H1 (cell line): Measurements from ENCODE around the gene ITGB1BP1. TPM values are rescaled to one million over a fixed set of nuclear protein-coding genes. Genes with fewer than 3 reads are reported as not detected.
A peak's percentile ranks its signal among the peaks of the same experiment; 100 is the strongest.

Experiments used
- CTCF ChIA-PET: fragments of 300-600 bp; sonication (Branson Sonifier 250); formaldehyde crosslinking; loops from one replicate; lab custom pipeline; 2021; ENCODE audit not compliant: partially characterized antibody; lab: Charles Lee
- POLR2A ChIA-PET: fragments of 300-600 bp; sonication (Branson Sonifier 250); formaldehyde crosslinking; loops from one replicate; lab custom pipeline; 2021; ENCODE audit warnings: inconsistent platforms; ENCODE audit not compliant: partially characterized antibody; lab: Charles Lee
- DNase-seq, 2 experiments: peaks; one replicate each; pipeline versions ENCODE4 v3.0.0 to v3.0.0-alpha.2; 2010 to 2022; ENCODE audit warnings: low spot score in 2 of 2, low read depth in 1 of 2, mixed read lengths in 1 of 2
- FAIRE-seq: peaks from 2 replicates; lab custom pipeline; 2011; peaks lifted over from hg19 to GRCh38; lab: Jason Lieb, UNC
- H2AFZ ChIP-seq: 2 replicates; pipeline ENCODE4 v1.8.1; 2012; ENCODE audit warnings: low read length, inconsistent platforms
- H2AK5ac ChIP-seq: 2 replicates; pipeline ENCODE4 v1.6.1; 2013; ENCODE audit warnings: low read depth, low read length
- H2BK120ac ChIP-seq: replicated peaks from 2 replicates; pipeline ENCODE3; 2013; ENCODE audit warnings: low read depth, low read length, inconsistent platforms
- H2BK12ac ChIP-seq: 2 replicates; pipeline ENCODE4 v1.6.1; 2013; ENCODE audit warnings: low read depth, low read length
- H2BK15ac ChIP-seq: 2 replicates; pipeline ENCODE4 v1.6.1; 2013; ENCODE audit warnings: low read length
- H2BK20ac ChIP-seq: 2 replicates; pipeline ENCODE4 v1.6.1; 2013; ENCODE audit warnings: low read length
- H2BK5ac ChIP-seq: 2 replicates; pipeline ENCODE4 v1.6.1; 2013; ENCODE audit warnings: low read depth, low read length
- H3K14ac ChIP-seq: 2 replicates; pipeline ENCODE4 v1.6.1; 2013; ENCODE audit warnings: inconsistent platforms; ENCODE audit not compliant: insufficient read length
- H3K18ac ChIP-seq: 2 replicates; pipeline ENCODE4 v1.6.1; 2013; ENCODE audit warnings: low read length; ENCODE audit errors: extremely low read depth
- H3K23ac ChIP-seq: 2 replicates; pipeline ENCODE4 v1.6.1; 2013; ENCODE audit warnings: inconsistent platforms; ENCODE audit not compliant: insufficient read length
- H3K23me2 ChIP-seq: 2 replicates; pipeline ENCODE4 v1.6.1; 2013; ENCODE audit warnings: low read depth, low read length
- H3K27ac ChIP-seq: 2 replicates; pipeline ENCODE4 v1.6.1; 2011; ENCODE audit warnings: low read depth, low read length, inconsistent platforms
- H3K27me3 ChIP-seq, 4 experiments: replicated peaks in 1 of 4; 1 replicate in 1 of 4; 2 replicates in 3 of 4; pipeline versions ENCODE4 v1.6.1 to v1.8.1; 2011 to 2013; ENCODE audit warnings: low read length in 3 of 4, mild to moderate bottlenecking in 3 of 4, inconsistent platforms in 2 of 4, mixed read lengths in 2 of 4, moderate library complexity in 1 of 4; ENCODE audit not compliant: control insufficient read depth in 3 of 4, insufficient read depth in 3 of 4; ENCODE audit errors: extremely low read depth in 1 of 4
- H3K36me3 ChIP-seq, 4 experiments: 2 replicates each; pipeline versions ENCODE4 v1.6.1 to v1.8.1; 2011 to 2013; ENCODE audit warnings: mild to moderate bottlenecking in 4 of 4, low read length in 3 of 4, moderate library complexity in 2 of 4, control low read depth in 1 of 4, inconsistent platforms in 1 of 4; ENCODE audit not compliant: insufficient read depth in 4 of 4, control insufficient read depth in 2 of 4
- H3K4ac ChIP-seq: replicated peaks from 2 replicates; pipeline ENCODE3; 2013; ENCODE audit warnings: low read length, low read depth, mixed read lengths, inconsistent platforms; ENCODE audit not compliant: insufficient read length
- H3K4me1 ChIP-seq, 4 experiments: replicated peaks in 1 of 4; 1 replicate in 1 of 4; 2 replicates in 3 of 4; pipeline versions ENCODE4 v1.6.1 to v1.8.1; 2011 to 2013; ENCODE audit warnings: low read length in 3 of 4, inconsistent platforms in 2 of 4, mixed read lengths in 1 of 4; ENCODE audit not compliant: insufficient read depth in 4 of 4, control insufficient read depth in 3 of 4
- H3K4me2 ChIP-seq, 2 experiments: 2 replicates each; pipeline versions ENCODE4 v1.6.1 to v1.8.1; 2011 to 2013; ENCODE audit warnings: low read depth in 2 of 2, low read length in 2 of 2, control low read depth in 1 of 2, inconsistent platforms in 1 of 2, mild to moderate bottlenecking in 1 of 2; ENCODE audit not compliant: insufficient read depth in 1 of 2
- H3K4me3 ChIP-seq, 4 experiments: fragments of 200-600, 300-600 bp in 1 of 4; sonication (generic), shearing (Covaris generic), sonication (Bioruptor Twin) in 1 of 4; 2 replicates each; pipeline versions ENCODE4 v1.5.1 to v1.8.1; 2011 to 2016; ENCODE audit warnings: low read length in 4 of 4, low read depth in 3 of 4, control low read depth in 2 of 4, inconsistent platforms in 2 of 4, mild to moderate bottlenecking in 2 of 4, mixed read lengths in 1 of 4, moderate library complexity in 1 of 4; ENCODE audit not compliant: insufficient read depth in 2 of 4; ENCODE audit errors: extremely low read depth in 1 of 4
- H3K56ac ChIP-seq: replicated peaks from 2 replicates; pipeline ENCODE3; 2013; ENCODE audit warnings: low read depth, mild to moderate bottlenecking, mixed read lengths, low read length, inconsistent platforms; ENCODE audit not compliant: insufficient read length
- H3K79me1 ChIP-seq: 2 replicates; pipeline ENCODE4 v1.6.1; 2013; ENCODE audit warnings: low read depth, low read length, control low read depth
- H3K79me2 ChIP-seq, 2 experiments: 2 replicates each; pipeline versions ENCODE4 v1.6.1 to v1.8.1; 2012 to 2013; ENCODE audit warnings: low read length in 2 of 2, mild to moderate bottlenecking in 2 of 2, inconsistent platforms in 1 of 2; ENCODE audit not compliant: insufficient read depth in 2 of 2, control insufficient read depth in 1 of 2
- H3K9ac ChIP-seq, 4 experiments: replicated peaks in 1 of 4; 1 replicate in 1 of 4; 2 replicates in 3 of 4; pipeline versions ENCODE4 v1.6.1 to v1.8.1; 2011 to 2013; ENCODE audit warnings: low read depth in 3 of 4, low read length in 3 of 4, control low read depth in 2 of 4, mild to moderate bottlenecking in 2 of 4, moderate library complexity in 2 of 4, inconsistent platforms in 1 of 4; ENCODE audit errors: extremely low read depth in 1 of 4
- H3K9me3 ChIP-seq, 2 experiments: 2 replicates each; pipeline versions ENCODE4 v1.6.1 to v1.8.1; 2012 to 2013; ENCODE audit warnings: mild to moderate bottlenecking in 2 of 2, moderate library complexity in 2 of 2, control low read depth in 1 of 2, inconsistent platforms in 1 of 2, low read depth in 1 of 2, low read length in 1 of 2, mixed read lengths in 1 of 2; ENCODE audit not compliant: insufficient read depth in 2 of 2
- H4K20me1 ChIP-seq, 2 experiments: replicated peaks in 1 of 2; 2 replicates each; pipeline versions ENCODE3 to v1.8.1; 2011 to 2013; ENCODE audit warnings: inconsistent platforms in 2 of 2, low read length in 2 of 2, mild to moderate bottlenecking in 1 of 2; ENCODE audit not compliant: insufficient read depth in 2 of 2, control insufficient read depth in 1 of 2
- H4K5ac ChIP-seq: 2 replicates; pipeline ENCODE4 v1.6.1; 2013; ENCODE audit warnings: low read length, low read depth, mixed read lengths, inconsistent platforms; ENCODE audit not compliant: insufficient read length
- H4K8ac ChIP-seq: 2 replicates; pipeline ENCODE4 v1.8.0; 2013; ENCODE audit warnings: mild to moderate bottlenecking, moderate library complexity, low read length, inconsistent platforms; ENCODE audit not compliant: insufficient read depth; ENCODE audit errors: extremely low read depth
- H4K91ac ChIP-seq: replicated peaks from 2 replicates; pipeline ENCODE3; 2013; ENCODE audit warnings: low read length, mixed read lengths, inconsistent platforms; ENCODE audit not compliant: insufficient read length
- CBX8 ChIP-seq: fragments of 300-800, 300-1000 bp; sonication (generic); IDR thresholded peaks from 2 replicates; pipeline ENCODE4 v1.7.1; 2016; ENCODE audit warnings: low read depth, low read length, borderline replicate concordance
- GTF2F1 ChIP-seq: IDR thresholded peaks from 2 replicates; pipeline ENCODE4 v1.6.1; 2012; ENCODE audit warnings: low read depth, low read length, improper control_type of control experiment, borderline replicate concordance
- NRF1 ChIP-seq: IDR thresholded peaks from 2 replicates; pipeline ENCODE4 v1.6.1; 2011; ENCODE audit warnings: mild to moderate bottlenecking, low read depth, low read length, improper control_type of control experiment
- RNF2 ChIP-seq: fragments of 200-900, 300-1000 bp; sonication (generic); IDR thresholded peaks from 2 replicates; pipeline ENCODE4 v1.7.1; 2016; ENCODE audit warnings: borderline replicate concordance, low read depth, mild to moderate bottlenecking, antibody characterized with exemption, low read length; ENCODE audit not compliant: poor library complexity, severe bottlenecking; ENCODE audit errors: missing control alignments
- TBP ChIP-seq: IDR thresholded peaks from 2 replicates; pipeline ENCODE4 v1.6.1; 2011; ENCODE audit warnings: low read depth, low read length, improper control_type of control experiment
- YY1 ChIP-seq: IDR thresholded peaks from 2 replicates; pipeline ENCODE4 v1.6.1; 2011; ENCODE audit warnings: low read depth, mild to moderate bottlenecking, low read length
- WGBS, 2 experiments: shearing (Covaris generic) in 1 of 2; methylation state at CpG; one replicate each; pipeline versions ENCODE4 v1.1.6 to v1.1.7; 2013 to 2015; ENCODE audit warnings: low lambda C conversion rate in 2 of 2, mixed read lengths in 2 of 2, inconsistent platforms in 1 of 2, low coverage in 1 of 2, missing lambda C conversion rate in 1 of 2; ENCODE audit not compliant: insufficient replicate concordance in 2 of 2, insufficient coverage in 1 of 2, insufficient read length in 1 of 2; ENCODE audit errors: extremely low coverage in 1 of 2, missing lambda C conversion rate in 1 of 2; 5-methylcytosine and 5-hydroxymethylcytosine counted together
- long read RNA-seq, 2 experiments: library from RNA in 1 of 2; library from capped mRNA in 1 of 2; stranded (forward); transcript quantifications; one replicate each; pipeline ENCODE4 v2.0.0, GENCODE V29; 2021; ENCODE audit warnings: inconsistent platforms in 1 of 2
- polyA minus RNA-seq, 3 experiments: library from RNA; depleted of rRNA, polyadenylated mRNA; stranded (reverse); fragments of >200 nt; gene quantifications; 1 replicate in 2 of 3; 2 replicates in 1 of 3; pipeline ENCODE4 v1.2.3, GENCODE V29; 2011
- polyA plus RNA-seq, 7 experiments: library from polyadenylated mRNA; depleted of rRNA in 3 of 7; stranded (reverse) in 5 of 7; unstranded in 2 of 7; fragments of >200 nt in 5 of 7; fragments of 200-250 nt in 2 of 7; gene quantifications; 1 replicate in 5 of 7; 2 replicates in 1 of 7; 4 replicates in 1 of 7; pipeline versions ENCODE4 v1.2.1 to v1.2.3, GENCODE V29; 2011 to 2013; ENCODE audit warnings: missing spikeins in 2 of 7, mixed read lengths in 2 of 7
- total RNA-seq: library from RNA; stranded (reverse); fragmentation: NEBNext Ultra II Directional; extraction: Animal tissue kit (Norgen Biotek cat#: 25700); gene quantifications from 2 replicates; pipeline ENCODE4 v1.2.1, GENCODE V29; 2021

The ITGB1BP1 gene
- total RNA-seq (45.4 and 50.1 TPM in 2 replicates), polyA plus RNA-seq (2011; rRNA removed) (8.9 and 16.1 TPM in 2 replicates), polyA minus RNA-seq (2011; rRNA and poly(A)+ RNA removed) (7.3 and 9.3 TPM in 2 replicates)
- polyA plus RNA-seq (2011; cell fraction: cytosol; rRNA removed) = 18.5 TPM
- 8.6 TPM for polyA plus RNA-seq (2011; cell fraction: nucleus; rRNA removed)
- 30.5 to 43.9 TPM (median 32.6 TPM) in 4 replicates for polyA plus RNA-seq (2012, experiment 1 of 2)
- polyA plus RNA-seq (2012, experiment 2 of 2) = 11.6 TPM
- polyA plus RNA-seq (2013, experiment 1 of 2) = 34.6 TPM
- 34.6 TPM for polyA plus RNA-seq (2013, experiment 2 of 2)
- 8.7 TPM for polyA minus RNA-seq (2011; cell fraction: cytosol; rRNA and poly(A)+ RNA removed)
- 9.3 TPM for polyA minus RNA-seq (2011; cell fraction: nucleus; rRNA and poly(A)+ RNA removed)
- long read RNA-seq, experiment 1, transcript ITGB1BP1-202 (7 exons, 1,963 nt) = minor isoform, 6 of 28 reads
- long read RNA-seq, experiment 1, transcript ITGB1BP1-201 (6 exons, 1,772 nt) = major isoform, 7 of 28 reads
- long read RNA-seq, experiment 1, partial matches to known transcripts = 3 of 28 reads
- long read RNA-seq, experiment 1, other reads (novel, unspliced or antisense) = 8 of 28 reads
- long read RNA-seq, experiment 2, transcript ITGB1BP1-202 (7 exons, 1,963 nt) = major isoform, 18 of 35 reads
- long read RNA-seq, experiment 2, partial matches to known transcripts = 2 of 35 reads
- long read RNA-seq, experiment 2, other reads (novel, unspliced or antisense) = 10 of 35 reads

GRCh38 chr2:9423100-9423921 lies at the start of gene ITGB1BP1, which contains the start of gene CPSF3:
Gene ITGB1BP1, minus strand, starts transcription at chr2:9423528. Its CDS starts 4,831 bp downstream, at chr2:9418697.
Gene CPSF3, plus strand, starts transcription at chr2:9423654. Its CDS starts 120 bp downstream, at chr2:9423774.
- FAIRE-seq = no peak
- WGBS, 2 experiments = 2% methylated on average over 26 of the region's 91 CpGs; no CpG with 5 or more reads in 1 of the 2 experiments
- TF ChIP-seq YY1 (0 out of 2 replicates have a peak, but pooled peaks have one; percentile 23), CBX8 (no peak), TBP (peak; percentile 40; the same call in 1 of the 2 replicates), NRF1 (peak; percentile 63), GTF2F1 (no peak), RNF2 (no peak)

More at GRCh38 chr2:9423100-9423921, at the start of gene ITGB1BP1, which contains the start of gene CPSF3:
- Histone ChIP-seq H4K91ac (peak within 1 kb of the TSS; percentile 86), H3K23ac (no peak within 1 kb of the TSS), H3K27ac (peak within 1 kb of the TSS; percentile 72; the same call in 1 of the 2 replicates), H3K9me3 (no peaks in the 10 kb centered on the region), H2AK5ac (no peak within 1 kb of the TSS; the same call in 1 of the 2 replicates), H2BK120ac (no peak within 1 kb of the TSS), H4K8ac (peak within 1 kb of the TSS; percentile 97), H3K4me2 (peak within 1 kb of the TSS; percentile 99 to 100), H4K20me1 (peaks cover 3 to 4% of the 10 kb centered on the region in 2 experiments), H2BK20ac (no peak within 1 kb of the TSS), H3K27me3 (peaks cover 0 to 9% (median 4%) of the 10 kb centered on the region in 4 experiments; a peak in 4 of 7 replicates), H3K18ac (peak within 1 kb of the TSS; percentile 98), H3K4me1 (peaks cover 5 to 14% (median 8%) of the 10 kb centered on the region in 4 experiments; a peak in 6 of 7 replicates), H2BK5ac (peak within 1 kb of the TSS; percentile 97), H3K9ac (peak within 1 kb of the TSS; percentile 88 to 98 (median 94)), H3K4me3 (peak within 1 kb of the TSS; percentile 84 to 98 (median 96)), H3K56ac (peak within 1 kb of the TSS; percentile 42), H3K14ac (no peak within 1 kb of the TSS), H4K5ac (peak within 1 kb of the TSS; percentile 92), H2BK12ac (peak within 1 kb of the TSS; percentile 65; the same call in 1 of the 2 replicates), H3K36me3 (peaks cover 0 to under 1% (median 0%) of the 10 kb centered on the region in 4 experiments; a peak in 2 of 8 replicates), H2AFZ (peak within 1 kb of the TSS; percentile 98), H2BK15ac (no peak within 1 kb of the TSS), H3K79me2 (peaks cover 0 to 43% of the 10 kb centered on the region in 2 experiments; a peak in 3 of 4 replicates), H3K4ac (peak within 1 kb of the TSS; percentile 46), H3K79me1 (peaks cover 13% of the 10 kb centered on the region), H3K23me2 (peaks cover 12% of the 10 kb centered on the region)
- CTCF ChIA-PET = interaction anchor here (0.9 to 2.2 kb wide), 4 partner anchors 13 to 284 kb away, joined by 3 to 7 read pairs (median 6); no protein-coding TSS in a partner anchor
- POLR2A ChIA-PET = interaction anchor here (0.8 to 3.3 kb wide), 6 partner anchors 10 to 280 kb away, joined by 3 to 12 read pairs (median 4); partner anchors contain the start of gene YWHAQ
- peak; percentile 92 to 98 for DNase-seq
